Activated CD4-positive, CD25-positive, alpha-beta regulatory T cell treated with anti-CD3 and anti-CD28 coated beads, Interleukin-2, amount 50 U/mL, for 24 hours (primary cell): ENCODE measurements around the gene NME7.
"Not testable (repeated sequence)": the region's sequence is repeated elsewhere in the genome, so short reads cannot be mapped to it uniquely, and the experiment has no call there.

ENCODE experiments used
- ATAC-seq, 2 donors: fragments of 150-1000 bp; cut with Tn5 transposase; one replicate each; pipeline ENCODE4 v1.10.0; 2021; ENCODE audit warnings: mild to moderate bottlenecking in 1 of 2, moderate library complexity in 1 of 2

NME7 gene

GRCh38 chr1:169367686-169368405, at the start of gene NME7, which contains the start of gene BLZF1:
TSS of gene NME7 (minus strand) at chr1:169367797. CDS start at chr1:169367710, 87 bp downstream.
TSS of gene BLZF1 (plus strand) at chr1:169368195. CDS start at chr1:169369523, 1,328 bp downstream.
- ATAC-seq: peak; percentile 90 to 93

GRCh38 chr1:169414952-169415351, 47.4 kb upstream of the NME7 start:
- no peak for ATAC-seq

- not testable (repeated sequence) for ATAC-seq
These were observed 40.7 kb upstream of the NME7 start for GRCh38 chr1:169408340-169408739.

- ATAC-seq: not testable (repeated sequence)
These were observed 35.0 kb upstream of the NME7 start for GRCh38 chr1:169402578-169402977.

GRCh38 chr1:169395955-169396354, 28.4 kb upstream of the NME7 start:
- ATAC-seq: no peak

GRCh38 chr1:169392406-169392805, 24.8 kb upstream of the NME7 start:
- no peak for ATAC-seq

GRCh38 chr1:169390303-169390702, 22.7 kb upstream of the NME7 start:
- ATAC-seq: peak; percentile 90 to 94

GRCh38 chr1:169387399-169387798, 19.8 kb upstream of the NME7 start:
- ATAC-seq: no peak

GRCh38 chr1:169383449-169383848, 15.9 kb upstream of the NME7 start:
- no peak for ATAC-seq

- ATAC-seq: no peak
These were observed 13.6 kb upstream of the NME7 start for GRCh38 chr1:169381162-169381561.

- ATAC-seq: no peak
These were observed 3.8 kb upstream of the NME7 start for GRCh38 chr1:169371404-169371803.

- peak; percentile 1 to 3 for ATAC-seq
These were observed 791 bp upstream of the NME7 start for GRCh38 chr1:169368406-169368769.

GRCh38 chr1:169367096-169367685, 406 bp downstream of the NME7 start:
- ATAC-seq: no peak

- ATAC-seq: peak in 1 of 2 donors; percentile 4
These were observed 2.6 kb downstream of the NME7 start for GRCh38 chr1:169364948-169365347.

GRCh38 chr1:169363046-169363730, 4.4 kb downstream of the NME7 start:
- ATAC-seq: peak; percentile 40 to 49

GRCh38 chr1:169361281-169361680, 6.3 kb downstream of the NME7 start:
- no peak for ATAC-seq

- ATAC-seq: no peak
These were observed 7.2 kb downstream of the NME7 start for GRCh38 chr1:169360415-169360814.

GRCh38 chr1:169348383-169349036, 19.1 kb downstream of the NME7 start:
- ATAC-seq: no peak

- ATAC-seq: no peak
These were observed 19.8 kb downstream of the NME7 start for GRCh38 chr1:169347688-169348382.

GRCh38 chr1:169346036-169346589, 21.5 kb downstream of the NME7 start:
- no peak for ATAC-seq

GRCh38 chr1:169345511-169345910, 22.1 kb downstream of the NME7 start:
- ATAC-seq: no peak

- ATAC-seq: not testable (repeated sequence)
These were observed 25.5 kb downstream of the NME7 start for GRCh38 chr1:169342096-169342495.
